Endodermal cell (in vitro differentiated cells): ENCODE results near the gene WDR7. TPM values are rescaled to one million over a fixed set of nuclear protein-coding genes. Genes with fewer than 3 reads are reported as not detected.

ENCODE experiments used
- DNase-seq: peaks from one replicate; pipeline ENCODE4 v3.0.0-alpha.2; 2017
- H3K27ac ChIP-seq: 2 replicates; pipeline ENCODE4 v1.5.1; 2013; ENCODE audit warnings: mild to moderate bottlenecking, low read depth, low read length, moderate library complexity
- H3K27me3 ChIP-seq: 2 replicates; pipeline ENCODE4 v1.6.1; 2013; ENCODE audit warnings: mild to moderate bottlenecking, low read length, moderate library complexity; ENCODE audit not compliant: insufficient read depth, control insufficient read depth, poor library complexity, severe bottlenecking
- H3K36me3 ChIP-seq: 2 replicates; pipeline ENCODE4 v1.7.0; 2013; ENCODE audit warnings: mild to moderate bottlenecking, low read length, moderate library complexity; ENCODE audit not compliant: control insufficient read depth, insufficient read depth
- H3K4me1 ChIP-seq: one replicate; pipeline ENCODE4 v1.7.0; 2013; ENCODE audit warnings: low read length; ENCODE audit not compliant: control insufficient read depth, insufficient read depth
- H3K4me3 ChIP-seq: 2 replicates; pipeline ENCODE4 v1.5.1; 2013; ENCODE audit warnings: mild to moderate bottlenecking, low read length, moderate library complexity
- H3K9ac ChIP-seq: 2 replicates; pipeline ENCODE4 v1.6.1; 2013; ENCODE audit warnings: mild to moderate bottlenecking, low read length, moderate library complexity; ENCODE audit not compliant: poor library complexity, severe bottlenecking; ENCODE audit errors: extremely low read depth
- H3K9me3 ChIP-seq: 2 replicates; pipeline ENCODE4 v1.6.1; 2013; ENCODE audit warnings: mild to moderate bottlenecking, low read length, moderate library complexity; ENCODE audit not compliant: control insufficient read depth
- H3K27ac Mint-ChIP-seq: 2 replicates; pipeline ENCODE4 v1.8.0; 2020; ENCODE audit warnings: mixed read lengths
- H3K27me3 Mint-ChIP-seq: 2 replicates; pipeline ENCODE4 v1.8.0; 2021; ENCODE audit warnings: mild to moderate bottlenecking, mixed read lengths; ENCODE audit not compliant: insufficient read depth
- H3K36me3 Mint-ChIP-seq: 2 replicates; pipeline ENCODE4 v1.8.0; 2020; ENCODE audit warnings: low read depth, mixed read lengths
- H3K4me1 Mint-ChIP-seq: 2 replicates; pipeline ENCODE4 v1.8.0; 2020; ENCODE audit warnings: mixed read lengths
- H3K4me3 Mint-ChIP-seq: 2 replicates; pipeline ENCODE4 v1.8.0; 2020; ENCODE audit warnings: mild to moderate bottlenecking, moderate library complexity, mixed read lengths
- H3K9me3 Mint-ChIP-seq: 2 replicates; pipeline ENCODE4 v1.8.0; 2020; ENCODE audit warnings: mild to moderate bottlenecking, mixed read lengths
- WGBS, 2 experiments: methylation state at CpG; one replicate each; pipeline versions ENCODE4 v1.1.5 to v1.1.7; 2013; ENCODE audit warnings: missing lambda C conversion rate in 2 of 2, mixed read lengths in 1 of 2; ENCODE audit not compliant: insufficient coverage in 1 of 2, insufficient read length in 1 of 2; 5-methylcytosine and 5-hydroxymethylcytosine counted together
- total RNA-seq, 2 donors: library from RNA; stranded (reverse); fragmentation: NEBNext Ultra II Directional in 1 of 2; extraction: Animal tissue kit (Norgen Biotek cat#: 25700) in 1 of 2; gene quantifications; 2 replicates in 1 of 2; 3 replicates in 1 of 2; pipeline ENCODE4 v1.2.1, GENCODE V29; 2021
- TF ChIP-seq, protein P1 (sequence below): fragments of 200-600 bp; sonication (generic); conservative IDR thresholded peaks from 2 replicates; pipeline ENCODE4 v1.5.0; 2021; ENCODE audit warnings: antibody characterized with exemption, mild to moderate bottlenecking

WDR7 gene
- total RNA-seq, 2 donors from 2014 or later: 17.1 to 22.5 TPM

DNA sequence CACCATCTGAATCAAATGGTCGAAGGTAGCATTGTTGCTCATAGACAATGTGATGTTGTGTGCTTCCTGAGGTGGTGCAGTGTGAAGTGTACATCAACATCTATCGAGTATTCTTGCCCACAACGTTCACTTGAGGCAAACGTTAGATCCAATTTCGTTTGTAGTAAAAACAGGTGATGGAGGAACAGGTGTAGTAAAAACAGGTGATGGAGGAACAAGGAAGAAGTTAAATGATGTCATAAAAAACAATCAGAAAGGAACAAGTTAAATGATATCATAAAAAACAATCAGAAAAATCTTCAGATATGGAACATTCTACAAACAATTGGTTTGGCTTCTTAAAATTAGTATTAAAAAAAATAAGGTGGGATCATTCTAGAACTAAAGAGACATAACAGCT is 11.3 kb downstream of the WDR7 start:
- H3K27me3 ChIP-seq: no peaks in the 10 kb centered on the region
- 92% methylated on average over 5 of the region's 5 CpGs for WGBS, 2 experiments
- no peak overlapping the region for H3K4me3 ChIP-seq
- DNase-seq: no peak
- no peaks in the 10 kb centered on the region for H3K4me1 ChIP-seq
- H3K9me3 Mint-ChIP-seq: no peaks in the 10 kb centered on the region
- peaks cover 16% of the 10 kb centered on the region for H3K4me1 Mint-ChIP-seq
- H3K27ac ChIP-seq: no peak overlapping the region
- no peaks in the 10 kb centered on the region for H3K27me3 Mint-ChIP-seq
- H3K4me3 Mint-ChIP-seq: no peak overlapping the region
- no peaks in the 10 kb centered on the region for H3K36me3 ChIP-seq
- no peaks in the 10 kb centered on the region for H3K9me3 ChIP-seq
- no peak overlapping the region for H3K9ac ChIP-seq
- no peak overlapping the region for H3K27ac Mint-ChIP-seq
- no peaks in the 10 kb centered on the region for H3K36me3 Mint-ChIP-seq
- TF ChIP-seq, protein P1, sequence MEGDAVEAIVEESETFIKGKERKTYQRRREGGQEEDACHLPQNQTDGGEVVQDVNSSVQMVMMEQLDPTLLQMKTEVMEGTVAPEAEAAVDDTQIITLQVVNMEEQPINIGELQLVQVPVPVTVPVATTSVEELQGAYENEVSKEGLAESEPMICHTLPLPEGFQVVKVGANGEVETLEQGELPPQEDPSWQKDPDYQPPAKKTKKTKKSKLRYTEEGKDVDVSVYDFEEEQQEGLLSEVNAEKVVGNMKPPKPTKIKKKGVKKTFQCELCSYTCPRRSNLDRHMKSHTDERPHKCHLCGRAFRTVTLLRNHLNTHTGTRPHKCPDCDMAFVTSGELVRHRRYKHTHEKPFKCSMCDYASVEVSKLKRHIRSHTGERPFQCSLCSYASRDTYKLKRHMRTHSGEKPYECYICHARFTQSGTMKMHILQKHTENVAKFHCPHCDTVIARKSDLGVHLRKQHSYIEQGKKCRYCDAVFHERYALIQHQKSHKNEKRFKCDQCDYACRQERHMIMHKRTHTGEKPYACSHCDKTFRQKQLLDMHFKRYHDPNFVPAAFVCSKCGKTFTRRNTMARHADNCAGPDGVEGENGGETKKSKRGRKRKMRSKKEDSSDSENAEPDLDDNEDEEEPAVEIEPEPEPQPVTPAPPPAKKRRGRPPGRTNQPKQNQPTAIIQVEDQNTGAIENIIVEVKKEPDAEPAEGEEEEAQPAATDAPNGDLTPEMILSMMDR: no peak

DNA sequence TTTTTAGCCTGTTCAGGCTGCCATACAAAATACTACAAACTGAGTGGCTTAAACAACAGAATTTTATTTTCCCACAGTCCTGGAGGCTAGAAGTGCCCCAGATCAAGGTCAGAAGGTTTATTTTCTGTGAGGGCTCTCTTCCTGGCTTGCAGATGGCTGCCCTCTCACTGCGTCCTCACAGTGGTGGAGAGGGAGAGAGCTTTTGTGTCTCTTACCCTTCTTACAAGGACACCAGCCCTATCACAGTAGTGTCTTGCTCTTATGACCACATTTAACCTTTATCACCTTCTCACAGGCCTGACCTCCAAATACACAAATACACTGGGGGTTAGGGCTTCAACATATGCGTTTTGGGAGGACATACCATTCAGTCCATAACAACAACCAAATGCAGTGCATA is 11.7 kb downstream of the WDR7 start:
- Histone ChIP-seq H3K36me3 (no peaks in the 10 kb centered on the region), H3K27me3 (no peaks in the 10 kb centered on the region), H3K9ac (no peak overlapping the region), H3K4me1 (no peaks in the 10 kb centered on the region), H3K9me3 (no peaks in the 10 kb centered on the region), H3K27ac (no peak overlapping the region), H3K4me3 (no peak overlapping the region)
- Mint-ChIP-seq H3K9me3 (no peaks in the 10 kb centered on the region), H3K4me1 (peaks cover 16% of the 10 kb centered on the region), H3K27me3 (no peaks in the 10 kb centered on the region), H3K36me3 (no peaks in the 10 kb centered on the region), H3K27ac (no peak overlapping the region), H3K4me3 (no peak overlapping the region)
- no peak for DNase-seq
- WGBS, 2 experiments: 100% methylated on average over 1 of the region's 2 CpGs; no CpG with 5 or more reads in 1 of the 2 experiments
- TF ChIP-seq, protein P1: no peak

DNA sequence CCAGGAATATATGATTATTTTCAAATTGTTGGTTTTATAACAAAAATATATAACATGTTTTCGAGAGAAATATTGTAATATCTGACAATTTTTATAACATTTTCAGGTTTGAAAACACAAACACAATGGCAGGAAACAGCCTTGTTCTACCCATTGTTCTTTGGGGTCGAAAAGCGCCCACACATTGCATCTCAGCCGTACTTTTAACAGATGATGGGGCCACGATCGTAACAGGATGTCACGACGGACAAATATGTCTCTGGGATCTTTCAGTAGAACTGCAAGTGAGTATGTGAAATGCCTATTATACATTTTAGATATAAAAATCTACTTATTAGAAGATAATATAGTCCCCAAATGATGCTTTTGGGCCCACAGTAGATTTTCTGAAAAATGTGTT is 21.2 kb downstream of the WDR7 start:
- no peaks in the 10 kb centered on the region for H3K27me3 Mint-ChIP-seq
- WGBS, 2 experiments: 73 to 100% methylated on average over 2 to 7 of the region's 8 CpGs
- Histone ChIP-seq H3K27me3 (no peaks in the 10 kb centered on the region), H3K9me3 (no peaks in the 10 kb centered on the region), H3K9ac (no peak overlapping the region), H3K27ac (no peak overlapping the region), H3K4me1 (no peaks in the 10 kb centered on the region), H3K4me3 (no peak overlapping the region), H3K36me3 (no peaks in the 10 kb centered on the region)
- DNase-seq: no peak
- no peak overlapping the region for H3K4me3 Mint-ChIP-seq
- no peak overlapping the region for H3K27ac Mint-ChIP-seq
- no peaks in the 10 kb centered on the region for H3K36me3 Mint-ChIP-seq
- peaks cover 3% of the 10 kb centered on the region for H3K4me1 Mint-ChIP-seq
- no peaks in the 10 kb centered on the region for H3K9me3 Mint-ChIP-seq
- TF ChIP-seq, protein P1: no peak
